Glutamatergic neuron (in vitro differentiated cells): ENCODE results near the gene GALNS. TPM values are rescaled to one million over a fixed set of nuclear protein-coding genes. Genes with fewer than 3 reads are reported as not detected.
"Not testable (repeated sequence)": the region's sequence is repeated elsewhere in the genome, so short reads cannot be mapped to it uniquely, and the experiment has no call there.

Experiments used
- DNase-seq: peaks from one replicate; pipeline ENCODE4 v3.0.0; 2022
- H3K27ac Mint-ChIP-seq: one replicate; pipeline ENCODE4 v1.8.0; 2020; ENCODE audit warnings: mild to moderate bottlenecking, mixed read lengths, inconsistent platforms; ENCODE audit not compliant: unreplicated experiment
- H3K27me3 Mint-ChIP-seq: one replicate; pipeline ENCODE4 v1.8.0; 2020; ENCODE audit warnings: mild to moderate bottlenecking, moderate library complexity, mixed read lengths, inconsistent platforms; ENCODE audit not compliant: unreplicated experiment
- H3K36me3 Mint-ChIP-seq: one replicate; pipeline ENCODE4 v1.8.0; 2020; ENCODE audit warnings: mild to moderate bottlenecking, mixed read lengths, inconsistent platforms; ENCODE audit not compliant: unreplicated experiment
- H3K4me1 Mint-ChIP-seq: one replicate; pipeline ENCODE4 v1.8.0; 2020; ENCODE audit warnings: mild to moderate bottlenecking, low read depth, mixed read lengths, inconsistent platforms; ENCODE audit not compliant: unreplicated experiment
- H3K4me3 Mint-ChIP-seq: one replicate; pipeline ENCODE4 v1.8.0; 2020; ENCODE audit warnings: mild to moderate bottlenecking, mixed read lengths, inconsistent platforms; ENCODE audit not compliant: unreplicated experiment
- H3K9me3 Mint-ChIP-seq: one replicate; pipeline ENCODE4 v1.8.0; 2020; ENCODE audit warnings: mild to moderate bottlenecking, moderate library complexity, mixed read lengths, inconsistent platforms; ENCODE audit not compliant: unreplicated experiment
- CTCF ChIP-seq: fragments of 200-600 bp; sonication (generic); IDR thresholded peaks from one replicate; pipeline ENCODE4 v1.5.0; 2021; ENCODE audit not compliant: partially characterized antibody, unreplicated experiment
- total RNA-seq: library from RNA; stranded (reverse); fragmentation: NEBNext Ultra II Directional; extraction: Animal tissue kit (Norgen Biotek cat#: 25700); gene quantifications from one replicate; pipeline ENCODE4 v1.2.1, GENCODE V29; 2021; ENCODE audit not compliant: unreplicated experiment

The GALNS gene
- total RNA-seq, 1 donor from 2014 or later: 31.7 TPM

- Mint-ChIP-seq H3K36me3 (no peaks in the 10 kb centered on the region), H3K4me1 (no peaks in the 10 kb centered on the region), H3K27ac (no peak overlapping the region), H3K27me3 (peaks cover 5% of the 10 kb centered on the region), H3K4me3 (no peak overlapping the region), H3K9me3 (peaks cover 1% of the 10 kb centered on the region)
- no peak for DNase-seq
- no peak for TF ChIP-seq CTCF
Measured at GRCh38 chr16:88824256-88825077, 32.3 kb downstream of the GALNS start.

GRCh38 chr16:88823646-88824045, 33.1 kb downstream of the GALNS start:
- not testable (repeated sequence) for H3K4me1 Mint-ChIP-seq, H3K4me3 Mint-ChIP-seq, DNase-seq, H3K27ac Mint-ChIP-seq, H3K36me3 Mint-ChIP-seq, H3K27me3 Mint-ChIP-seq, H3K9me3 Mint-ChIP-seq

GRCh38 chr16:88822281-88823040, 34.3 kb downstream of the GALNS start:
- no peaks in the 10 kb centered on the region for H3K36me3 Mint-ChIP-seq
- H3K9me3 Mint-ChIP-seq: peaks cover 1% of the 10 kb centered on the region
- H3K27me3 Mint-ChIP-seq: peaks cover 5% of the 10 kb centered on the region
- no peak overlapping the region for H3K4me3 Mint-ChIP-seq
- H3K4me1 Mint-ChIP-seq: no peaks in the 10 kb centered on the region
- no peak overlapping the region for H3K27ac Mint-ChIP-seq
- TF ChIP-seq CTCF: no peak
- no peak for DNase-seq

GRCh38 chr16:88821168-88821850, 35.4 kb downstream of the GALNS start:
- peaks cover 5% of the 10 kb centered on the region for H3K27me3 Mint-ChIP-seq
- no peak overlapping the region for H3K27ac Mint-ChIP-seq
- TF ChIP-seq CTCF: no peak
- no peaks in the 10 kb centered on the region for H3K36me3 Mint-ChIP-seq
- H3K9me3 Mint-ChIP-seq: peaks cover 3% of the 10 kb centered on the region
- DNase-seq: no peak
- H3K4me1 Mint-ChIP-seq: no peaks in the 10 kb centered on the region
- H3K4me3 Mint-ChIP-seq: no peak overlapping the region

- Mint-ChIP-seq H3K27ac (no peak overlapping the region), H3K4me1 (no peaks in the 10 kb centered on the region), H3K36me3 (no peaks in the 10 kb centered on the region), H3K27me3 (peaks cover 5% of the 10 kb centered on the region), H3K4me3 (no peak overlapping the region), H3K9me3 (peaks cover 2% of the 10 kb centered on the region)
- no peak for TF ChIP-seq CTCF
- no peak for DNase-seq
Measured at GRCh38 chr16:88820385-88821025, 36.2 kb downstream of the GALNS start.
